ENCODE measurements around the gene SKP1. TPM values are rescaled to one million over a fixed set of nuclear protein-coding genes. Genes with fewer than 3 reads are reported as not detected.

The SKP1 gene
- total and polyA plus RNA-seq, 9 of the 15 experiments (the other 6 are each of a cell fraction or from before 2014, with no cell fraction given): 301 to 2,109 (median 639) TPM

GRCh38 chr5:134184155-134185135 lies 7.7 kb upstream of the SKP1 start (continued):
- TF ChIP-seq BCLAF1 (IDR thresholded peaks at IDR 0.05; ENCODE audit: borderline replicate concordance in 1 of 2, control insufficient read depth in 1 of 2, low read depth in 2 of 2, low read length in 1 of 2) (no peak), ATF4 (CRISPR knock-in tag; IDR thresholded peaks at IDR 0.05) (no peak), SRSF7 (optimal IDR thresholded peaks at IDR 0.05; ENCODE audit: low read depth, low read length) (no peak), CXXC5 (CRISPR knock-in tag; IDR thresholded peaks at IDR 0.05) (no peak), ATF6 (CRISPR knock-in tag; IDR thresholded peaks at IDR 0.05) (no peak), XRCC5 (IDR thresholded peaks at IDR 0.05; ENCODE audit: low read depth, low read length) (no peak), ZBTB7A (IDR thresholded peaks at IDR 0.05; ENCODE audit: borderline replicate concordance, control insufficient read depth, low read depth, low read length) (no peak), SRF (CRISPR knock-in tag; IDR thresholded peaks at IDR 0.05) (no peak), NCOA1 (IDR thresholded peaks at IDR 0.05; ENCODE audit: low read depth) (no peak), ZBTB34 (CRISPR knock-in tag; IDR thresholded peaks at IDR 0.05) (no peak), GATAD2B (IDR thresholded peaks at IDR 0.05; ENCODE audit: borderline replicate concordance) (no peak), NFE2 (IDR thresholded peaks at IDR 0.05; ENCODE audit: low read depth) (no peak)

All from K562 (cell line).